ENCODE results near the gene KIAA0232. TPM values are rescaled to one million over a fixed set of nuclear protein-coding genes. Genes with fewer than 3 reads are reported as not detected.
A peak's percentile ranks its signal among the peaks of the same experiment; 100 is the strongest.

The KIAA0232 gene
- total and polyA plus RNA-seq, 10 donors, result 3.2 to 50.6 (median 34.5) TPM

DNA sequence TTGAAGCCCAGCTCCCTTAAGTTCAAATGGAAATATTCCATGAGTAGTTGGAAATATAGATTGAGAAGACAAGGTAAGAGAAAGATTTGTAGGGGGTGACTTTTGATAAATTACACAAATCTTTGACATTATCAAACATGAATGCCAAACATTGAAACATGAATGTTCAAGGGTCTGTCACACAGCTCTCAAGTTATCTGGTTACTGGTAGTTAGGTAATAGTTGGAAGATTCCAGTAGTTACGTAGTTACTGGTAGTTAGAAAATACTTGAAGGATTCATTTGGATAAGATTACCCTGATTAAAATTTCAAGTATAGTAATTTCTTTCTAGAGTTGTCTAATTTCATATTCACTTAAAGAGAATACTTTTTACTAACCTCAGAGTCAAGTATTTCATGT is 20.7 kb downstream of the KIAA0232 start:
- Histone ChIP-seq H3K4me1 (peaks cover 0 to 87% (median 24%) of the 10 kb centered on the region in 6 donors), H3K27ac (no peak overlapping the region), H3K4me3 (no peak overlapping the region), H3K9me3 (no peaks in the 10 kb centered on the region), H3K36me3 (peaks cover 0 to 6% (median 0%) of the 10 kb centered on the region in 6 donors), H3K27me3 (replicated peaks in 1 of 7) (no peaks in the 10 kb centered on the region)
- no peak for DNase-seq
- WGBS, 5 donors, result 94 to 100% (median 95%) methylated on average over 1 of the region's 1 CpG
- no peak for TF ChIP-seq POLR2AphosphoS5 (IDR thresholded peaks at IDR 0.05)
- TF ChIP-seq, protein P1, sequence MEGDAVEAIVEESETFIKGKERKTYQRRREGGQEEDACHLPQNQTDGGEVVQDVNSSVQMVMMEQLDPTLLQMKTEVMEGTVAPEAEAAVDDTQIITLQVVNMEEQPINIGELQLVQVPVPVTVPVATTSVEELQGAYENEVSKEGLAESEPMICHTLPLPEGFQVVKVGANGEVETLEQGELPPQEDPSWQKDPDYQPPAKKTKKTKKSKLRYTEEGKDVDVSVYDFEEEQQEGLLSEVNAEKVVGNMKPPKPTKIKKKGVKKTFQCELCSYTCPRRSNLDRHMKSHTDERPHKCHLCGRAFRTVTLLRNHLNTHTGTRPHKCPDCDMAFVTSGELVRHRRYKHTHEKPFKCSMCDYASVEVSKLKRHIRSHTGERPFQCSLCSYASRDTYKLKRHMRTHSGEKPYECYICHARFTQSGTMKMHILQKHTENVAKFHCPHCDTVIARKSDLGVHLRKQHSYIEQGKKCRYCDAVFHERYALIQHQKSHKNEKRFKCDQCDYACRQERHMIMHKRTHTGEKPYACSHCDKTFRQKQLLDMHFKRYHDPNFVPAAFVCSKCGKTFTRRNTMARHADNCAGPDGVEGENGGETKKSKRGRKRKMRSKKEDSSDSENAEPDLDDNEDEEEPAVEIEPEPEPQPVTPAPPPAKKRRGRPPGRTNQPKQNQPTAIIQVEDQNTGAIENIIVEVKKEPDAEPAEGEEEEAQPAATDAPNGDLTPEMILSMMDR (IDR thresholded peaks at IDR 0.05 in 8 of 11, conservative IDR thresholded peaks at IDR 0.05 in 3 of 11), result no peak
- intact Hi-C loops (cut with DNase I; ENCODE audit: low total_unique reads), result loop anchor here (10.0 kb wide), 1 partner anchor 52 kb away; no protein-coding TSS in a partner anchor

DNA sequence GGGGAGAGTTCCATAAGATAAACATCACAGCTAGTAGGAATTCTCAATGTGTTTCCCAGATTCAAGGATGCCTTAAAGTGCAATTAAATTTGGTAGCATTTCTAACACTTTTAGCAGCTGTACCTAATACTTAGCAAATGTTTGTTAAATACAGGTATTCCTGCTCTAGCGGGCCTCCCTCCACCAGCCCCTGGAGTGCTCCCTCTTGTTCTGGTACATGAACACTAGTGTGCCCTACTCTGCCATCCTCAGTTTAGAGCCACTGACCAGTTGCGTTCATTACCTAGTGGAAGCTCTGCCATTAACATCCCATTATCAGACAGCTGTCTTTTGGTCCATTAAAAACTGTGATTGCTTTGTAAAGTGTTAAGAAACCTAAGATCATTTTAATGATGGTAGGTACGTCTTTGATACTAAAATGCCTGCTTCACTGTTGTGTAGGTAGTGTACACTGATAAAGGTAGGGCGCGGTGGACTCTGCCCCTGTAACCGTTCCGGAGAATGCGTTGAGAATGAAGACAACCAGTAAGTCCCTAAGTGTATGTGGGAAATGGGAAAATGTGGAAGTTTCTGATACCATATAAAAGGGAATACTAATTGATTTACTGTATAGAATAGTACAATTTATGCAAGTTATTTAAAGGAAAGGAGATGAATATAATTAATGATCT is 21.7 kb downstream of the KIAA0232 start:
- Histone ChIP-seq H3K9me3 (no peaks in the 10 kb centered on the region), H3K27ac (no peak overlapping the region), H3K4me3 (no peak overlapping the region), H3K4me1 (peaks cover 0 to 87% (median 29%) of the 10 kb centered on the region in 6 donors), H3K27me3 (replicated peaks in 1 of 7) (no peaks in the 10 kb centered on the region), H3K36me3 (no peaks in the 10 kb centered on the region)
- TF ChIP-seq POLR2A (IDR thresholded peaks at IDR 0.05), result no peak
- TF ChIP-seq, protein P1 (IDR thresholded peaks at IDR 0.05 in 8 of 11, conservative IDR thresholded peaks at IDR 0.05 in 3 of 11), result no peak
- no peak for TF ChIP-seq POLR2AphosphoS5 (IDR thresholded peaks at IDR 0.05)
- 96 to 99% (median 98%) methylated on average over 8 of the region's 8 CpGs for WGBS, 5 donors
- intact Hi-C loops (cut with DNase I; ENCODE audit: low total_unique reads), result loop anchor here (10.0 kb wide), 1 partner anchor 51 kb away; no protein-coding TSS in a partner anchor
- no peak for DNase-seq

DNA sequence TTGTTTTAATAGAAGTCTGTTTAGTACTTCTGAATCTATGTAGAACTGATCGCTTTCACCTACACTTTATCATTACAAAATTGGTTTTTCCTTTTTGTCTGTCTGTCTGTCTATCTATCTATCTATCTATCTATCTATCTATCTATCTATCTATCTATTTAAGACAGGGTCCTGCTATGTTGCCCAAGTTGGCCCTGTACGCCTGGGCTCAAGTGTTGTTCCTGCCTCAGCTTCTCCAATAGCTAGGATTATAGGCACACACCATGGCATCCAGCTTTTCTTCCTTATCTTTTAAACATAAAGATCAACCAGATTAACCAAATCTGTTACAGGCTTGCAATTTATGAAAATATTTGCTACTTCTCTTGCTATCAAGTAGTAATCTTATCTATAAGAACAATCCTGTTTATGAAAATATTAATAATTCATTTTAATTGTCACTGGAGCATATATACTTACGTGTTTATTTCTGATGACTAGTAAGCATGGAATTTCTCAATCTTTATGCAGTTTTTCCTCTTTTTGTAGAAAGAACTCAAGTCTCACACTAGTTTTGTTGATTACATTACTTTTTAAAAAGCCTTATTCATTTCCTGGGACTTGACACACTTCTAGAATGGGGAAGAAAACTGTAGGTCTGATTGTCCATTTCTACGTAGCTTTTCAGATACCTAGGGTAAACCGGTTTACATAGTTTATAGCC is 24.5 kb downstream of the KIAA0232 start:
- H3K27ac ChIP-seq, result peak overlapping the region in 7 of 8 donors; percentile 78 to 92 (median 87)
- 61 to 82% (median 77%) methylated on average over 5 of the region's 5 CpGs for WGBS, 5 donors
- intact Hi-C loops (cut with DNase I; ENCODE audit: low total_unique reads), result loop anchor here (10.0 kb wide), 1 partner anchor 48 kb away; no protein-coding TSS in a partner anchor
- peaks cover 0 to 78% (median 33%) of the 10 kb centered on the region in 6 donors for H3K4me1 ChIP-seq
- no peaks in the 10 kb centered on the region for H3K36me3 ChIP-seq
- DNase-seq, result no peak
- no peaks in the 10 kb centered on the region for H3K9me3 ChIP-seq
- no peaks in the 10 kb centered on the region for H3K27me3 ChIP-seq (replicated peaks in 1 of 7)
- peak overlapping the region in 1 of 8 donors; percentile 55 for H3K4me3 ChIP-seq
- no peak for TF ChIP-seq POLR2A (IDR thresholded peaks at IDR 0.05)
- TF ChIP-seq, protein P1 (IDR thresholded peaks at IDR 0.05 in 8 of 11, conservative IDR thresholded peaks at IDR 0.05 in 3 of 11), result no peak
- TF ChIP-seq POLR2AphosphoS5 (IDR thresholded peaks at IDR 0.05), result no peak

DNA sequence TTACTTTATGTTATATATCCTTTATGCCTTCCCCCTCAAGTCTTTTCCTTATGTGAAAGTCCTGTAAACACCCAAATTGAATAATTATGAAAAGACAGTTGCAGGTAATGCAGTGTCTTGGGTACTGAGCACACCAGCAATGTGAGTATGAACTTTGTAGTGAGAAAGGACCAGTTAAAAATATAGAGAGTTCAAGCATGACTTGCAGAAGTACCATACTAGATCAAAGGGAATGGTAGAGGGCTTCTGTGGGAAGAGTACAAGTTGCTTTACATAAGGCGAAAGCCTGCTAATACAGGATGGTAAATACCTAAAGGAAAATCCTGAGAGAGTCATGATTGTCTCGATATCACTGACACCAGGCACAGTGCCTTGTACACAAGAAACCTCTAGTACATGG is 25.7 kb downstream of the KIAA0232 start:
- H3K27ac ChIP-seq, result peak overlapping the region in 7 of 8 donors; percentile 78 to 92 (median 87)
- intact Hi-C loops (cut with DNase I; ENCODE audit: low total_unique reads), result loop anchor here (10.0 kb wide), 1 partner anchor 47 kb away; no protein-coding TSS in a partner anchor
- H3K4me1 ChIP-seq, result peaks cover 0 to 79% (median 39%) of the 10 kb centered on the region in 6 donors
- no peak for DNase-seq
- no peaks in the 10 kb centered on the region for H3K27me3 ChIP-seq (replicated peaks in 1 of 7)
- WGBS, 5 donors, result 88 to 98% (median 96%) methylated on average over 2 of the region's 2 CpGs
- no peaks in the 10 kb centered on the region for H3K36me3 ChIP-seq
- H3K9me3 ChIP-seq, result no peaks in the 10 kb centered on the region
- TF ChIP-seq POLR2A (IDR thresholded peaks at IDR 0.05), result no peak
- no peak for TF ChIP-seq POLR2AphosphoS5 (IDR thresholded peaks at IDR 0.05)
- TF ChIP-seq, protein P1 (IDR thresholded peaks at IDR 0.05 in 8 of 11, conservative IDR thresholded peaks at IDR 0.05 in 3 of 11), result no peak
- H3K4me3 ChIP-seq, result peak overlapping the region in 1 of 8 donors; percentile 55
